ENCODE results near the gene TNNT2.

TNNT2 gene

DNA sequence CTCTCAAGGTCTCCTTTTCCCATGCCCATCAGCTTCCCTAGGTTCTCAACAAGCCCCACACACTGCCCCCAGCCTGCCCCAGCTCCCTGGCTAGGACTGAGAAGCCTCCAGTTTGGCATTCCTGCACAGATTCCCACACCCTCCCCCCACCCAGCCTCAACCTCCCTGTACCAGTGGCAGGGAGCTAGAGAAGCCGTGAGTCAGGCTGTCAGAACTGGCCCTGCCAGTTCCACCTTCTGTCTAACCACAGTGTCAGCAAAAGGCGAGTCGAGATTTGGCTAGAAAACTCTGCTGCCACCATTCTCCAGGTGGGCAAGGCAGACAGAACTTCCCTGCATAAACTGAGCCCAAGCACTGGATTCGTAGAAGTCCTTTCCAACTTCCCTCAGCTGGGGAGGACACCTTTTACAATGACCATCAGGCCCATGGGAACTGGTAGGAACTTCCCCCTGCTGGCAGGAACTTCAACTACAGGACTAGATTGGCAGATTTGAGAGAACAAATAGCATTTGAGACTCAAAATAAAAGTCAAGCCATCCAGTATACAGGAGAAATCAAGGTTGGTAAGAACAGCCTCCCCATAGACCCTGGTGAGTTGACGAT lies 31.0 kb downstream of the TNNT2 start:
- DNase-seq (ENCODE audit: insufficient read length, low spot score) (no peak), FAIRE-seq (no peak)
- TF ChIP-seq CTCF (IDR thresholded peaks at IDR 0.05; ENCODE audit: insufficient read depth, missing control alignments): peak; percentile 59

DNA sequence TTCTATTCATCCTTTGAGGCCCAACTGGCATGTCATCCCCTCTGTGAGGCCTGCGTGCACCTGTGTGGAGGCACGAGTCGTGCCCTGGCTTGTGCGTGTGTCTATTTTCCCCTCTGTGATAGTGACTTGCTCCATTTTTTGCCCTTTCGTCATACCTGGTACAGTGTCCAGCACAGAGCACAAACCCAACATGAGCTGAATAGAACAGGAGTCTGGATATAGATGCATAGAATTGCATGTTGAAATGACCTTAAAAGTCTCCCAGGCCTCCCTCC lies 32.5 kb downstream of the TNNT2 start:
- DNase-seq (ENCODE audit: insufficient read length, low spot score) (no peak), FAIRE-seq (no peak)
- no peak for TF ChIP-seq CTCF (IDR thresholded peaks at IDR 0.05; ENCODE audit: insufficient read depth, missing control alignments)

DNA sequence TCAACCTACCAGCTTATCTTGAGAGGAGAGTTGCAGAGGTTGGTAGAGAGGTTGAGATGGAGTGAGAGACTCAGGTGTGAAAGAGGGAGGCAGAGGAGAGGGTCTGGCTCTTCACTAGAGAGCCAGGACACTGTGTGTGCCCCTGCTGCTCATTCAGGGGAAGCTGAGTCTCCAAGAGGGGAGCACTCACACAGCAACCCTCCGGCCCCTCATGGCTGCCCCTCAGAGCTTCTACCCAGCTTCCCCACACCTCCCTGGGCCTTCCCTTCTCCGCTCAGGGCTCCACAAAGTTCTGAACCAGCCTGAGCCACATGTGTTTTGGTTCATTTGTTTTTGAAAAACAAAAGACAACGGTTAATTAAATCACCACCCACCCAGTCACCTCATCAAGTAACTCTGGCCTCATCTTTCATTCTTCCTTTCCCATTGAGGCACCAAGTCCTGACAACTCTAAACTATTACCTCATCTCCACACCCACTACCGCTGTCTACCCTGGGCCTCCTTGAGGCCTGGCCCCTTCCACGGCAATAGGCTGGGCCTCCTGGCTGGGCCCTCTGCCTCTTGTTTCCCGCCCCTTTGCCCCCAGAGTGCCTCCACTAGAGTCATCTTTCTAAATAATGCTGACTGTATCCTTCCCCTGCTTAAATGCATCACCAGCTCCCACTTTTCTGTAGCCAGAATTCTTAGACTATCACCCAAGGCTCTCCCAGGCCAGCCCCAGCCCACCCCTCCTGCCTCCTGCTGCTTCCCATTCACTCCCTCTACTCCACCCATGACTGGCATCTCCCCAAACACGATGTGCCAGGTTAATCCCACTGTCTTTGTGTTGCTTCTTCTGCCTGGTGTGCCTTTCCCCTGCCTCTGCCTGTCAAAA lies 33.0 kb downstream of the TNNT2 start:
- FAIRE-seq: no peak
- TF ChIP-seq CTCF (IDR thresholded peaks at IDR 0.05; ENCODE audit: insufficient read depth, missing control alignments): no peak
- no peak for DNase-seq (ENCODE audit: insufficient read length, low spot score)

DNA sequence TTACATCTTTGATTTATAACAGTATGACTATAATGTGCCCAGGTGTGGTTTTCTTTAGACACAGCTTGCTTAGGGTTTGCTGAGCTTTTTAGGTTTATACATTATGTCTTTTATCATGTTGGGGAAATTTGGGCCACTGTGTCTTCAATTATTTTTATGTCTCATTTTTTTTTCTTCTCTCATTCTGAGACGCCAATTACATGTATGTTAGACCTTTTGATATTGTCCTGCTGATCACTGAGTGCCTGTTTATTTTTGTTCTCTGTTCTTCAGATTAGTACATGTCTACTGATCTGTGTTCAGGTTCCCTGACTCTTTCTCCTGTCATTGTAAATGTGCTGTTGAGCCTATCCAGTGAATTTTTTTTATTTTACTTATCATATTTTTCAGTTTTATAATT lies 36.1 kb downstream of the TNNT2 start:
- no peak for TF ChIP-seq CTCF (IDR thresholded peaks at IDR 0.05; ENCODE audit: insufficient read depth, missing control alignments)
- DNase-seq (ENCODE audit: insufficient read length, low spot score) (no peak), FAIRE-seq (no peak)

DNA sequence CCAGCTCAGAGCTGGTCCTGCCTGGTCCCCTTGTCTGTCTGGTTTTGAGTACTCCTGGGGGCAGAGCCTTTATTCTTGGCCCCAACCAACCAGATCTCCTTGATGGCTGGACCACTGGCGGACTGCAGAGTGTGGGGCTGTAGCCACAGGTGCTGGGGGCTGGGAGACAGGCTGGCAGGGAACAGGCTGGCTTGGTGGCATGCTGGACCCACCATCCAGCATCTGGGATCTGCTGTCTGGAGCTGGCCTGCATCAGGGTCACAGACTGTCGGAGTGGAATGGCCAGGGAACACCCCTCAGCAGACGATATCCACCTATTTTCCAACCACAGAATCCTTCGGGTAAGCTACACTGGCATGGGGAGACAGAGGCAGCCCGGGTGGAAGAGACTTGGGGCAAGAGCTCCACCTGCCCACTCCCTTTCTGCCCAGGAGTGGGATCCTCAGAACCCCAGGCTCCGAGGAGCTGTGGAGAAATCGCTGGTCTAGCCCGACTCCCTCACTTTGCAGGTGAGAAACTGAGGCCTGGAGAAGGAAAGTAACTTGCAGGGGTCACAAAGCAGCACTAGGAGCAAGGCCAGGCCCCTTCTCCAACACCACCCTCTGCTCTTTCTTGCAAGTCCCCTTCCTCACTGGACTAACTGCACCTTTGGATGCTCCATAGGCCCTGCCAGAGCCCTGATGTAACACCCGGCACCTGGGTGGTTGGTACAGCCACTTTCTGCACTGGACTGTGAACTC lies 40.6 kb downstream of the TNNT2 start:
- no peak for TF ChIP-seq CTCF (IDR thresholded peaks at IDR 0.05; ENCODE audit: insufficient read depth, missing control alignments)
- DNase-seq (ENCODE audit: insufficient read length, low spot score): no peak
- FAIRE-seq: no peak

- TF ChIP-seq CTCF (IDR thresholded peaks at IDR 0.05; ENCODE audit: insufficient read depth, missing control alignments): no peak
- no peak for FAIRE-seq
- no peak for DNase-seq (ENCODE audit: insufficient read length, low spot score)
These were observed 41.6 kb downstream of the TNNT2 start for GRCh38 chr1:201335901-201336300.
